ENCODE measurements around the gene RFFL. TPM values are rescaled to one million over a fixed set of nuclear protein-coding genes. Genes with fewer than 3 reads are reported as not detected.

The RFFL gene
- total RNA-seq, 2 donors from 2014 or later = 33.8 to 56.6 TPM

DNA sequence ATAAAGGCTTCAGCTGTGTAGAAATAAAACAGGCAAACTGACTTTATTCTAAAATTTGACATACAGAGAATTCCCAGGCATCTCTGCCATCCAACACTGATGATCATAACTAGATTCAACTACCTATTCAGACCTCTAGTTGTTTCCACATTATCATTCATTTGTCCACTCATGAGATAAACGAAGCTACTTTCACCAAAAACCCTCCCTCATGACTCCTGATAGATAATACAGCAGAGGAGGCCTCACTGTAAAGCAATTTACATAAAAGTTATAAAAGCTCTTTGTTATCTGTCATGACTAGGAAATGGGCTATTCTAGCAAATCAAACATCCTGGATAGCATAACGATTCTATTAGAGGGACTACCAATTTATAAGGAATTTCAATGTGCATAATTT is 19.6 kb upstream of the RFFL start:
- Mint-ChIP-seq H3K27me3 (ENCODE audit: insufficient read depth) (no peaks in the 10 kb centered on the region), H3K36me3 (ENCODE audit: low read depth) (peaks cover 2% of the 10 kb centered on the region), H3K27ac (peak overlapping the region; percentile 6), H3K4me3 (no peak overlapping the region), H3K4me1 (peaks cover 62% of the 10 kb centered on the region), H3K9me3 (no peaks in the 10 kb centered on the region)
- Histone ChIP-seq H3K27ac (ENCODE audit: low read depth, low read length) (no peak overlapping the region), H3K27me3 (ENCODE audit: control insufficient read depth, insufficient read depth, low read length, poor library complexity, severe bottlenecking) (no peaks in the 10 kb centered on the region), H3K4me3 (ENCODE audit: low read length) (no peak overlapping the region), H3K4me1 (ENCODE audit: control insufficient read depth, insufficient read depth, low read length) (peaks cover 8% of the 10 kb centered on the region), H3K9ac (ENCODE audit: extremely low read depth, low read length, poor library complexity, severe bottlenecking) (no peak overlapping the region), H3K9me3 (ENCODE audit: control insufficient read depth, low read length) (no peaks in the 10 kb centered on the region), H3K36me3 (ENCODE audit: control insufficient read depth, insufficient read depth, low read length) (no peaks in the 10 kb centered on the region)
- 75 to 94% methylated on average over 2 of the region's 2 CpGs for WGBS, 2 experiments (ENCODE audit: insufficient coverage in 1 of 2, insufficient read length in 1 of 2)
- TF ChIP-seq, protein P1, sequence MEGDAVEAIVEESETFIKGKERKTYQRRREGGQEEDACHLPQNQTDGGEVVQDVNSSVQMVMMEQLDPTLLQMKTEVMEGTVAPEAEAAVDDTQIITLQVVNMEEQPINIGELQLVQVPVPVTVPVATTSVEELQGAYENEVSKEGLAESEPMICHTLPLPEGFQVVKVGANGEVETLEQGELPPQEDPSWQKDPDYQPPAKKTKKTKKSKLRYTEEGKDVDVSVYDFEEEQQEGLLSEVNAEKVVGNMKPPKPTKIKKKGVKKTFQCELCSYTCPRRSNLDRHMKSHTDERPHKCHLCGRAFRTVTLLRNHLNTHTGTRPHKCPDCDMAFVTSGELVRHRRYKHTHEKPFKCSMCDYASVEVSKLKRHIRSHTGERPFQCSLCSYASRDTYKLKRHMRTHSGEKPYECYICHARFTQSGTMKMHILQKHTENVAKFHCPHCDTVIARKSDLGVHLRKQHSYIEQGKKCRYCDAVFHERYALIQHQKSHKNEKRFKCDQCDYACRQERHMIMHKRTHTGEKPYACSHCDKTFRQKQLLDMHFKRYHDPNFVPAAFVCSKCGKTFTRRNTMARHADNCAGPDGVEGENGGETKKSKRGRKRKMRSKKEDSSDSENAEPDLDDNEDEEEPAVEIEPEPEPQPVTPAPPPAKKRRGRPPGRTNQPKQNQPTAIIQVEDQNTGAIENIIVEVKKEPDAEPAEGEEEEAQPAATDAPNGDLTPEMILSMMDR (conservative IDR thresholded peaks at IDR 0.05) = no peak
- DNase-seq = no peak

DNA sequence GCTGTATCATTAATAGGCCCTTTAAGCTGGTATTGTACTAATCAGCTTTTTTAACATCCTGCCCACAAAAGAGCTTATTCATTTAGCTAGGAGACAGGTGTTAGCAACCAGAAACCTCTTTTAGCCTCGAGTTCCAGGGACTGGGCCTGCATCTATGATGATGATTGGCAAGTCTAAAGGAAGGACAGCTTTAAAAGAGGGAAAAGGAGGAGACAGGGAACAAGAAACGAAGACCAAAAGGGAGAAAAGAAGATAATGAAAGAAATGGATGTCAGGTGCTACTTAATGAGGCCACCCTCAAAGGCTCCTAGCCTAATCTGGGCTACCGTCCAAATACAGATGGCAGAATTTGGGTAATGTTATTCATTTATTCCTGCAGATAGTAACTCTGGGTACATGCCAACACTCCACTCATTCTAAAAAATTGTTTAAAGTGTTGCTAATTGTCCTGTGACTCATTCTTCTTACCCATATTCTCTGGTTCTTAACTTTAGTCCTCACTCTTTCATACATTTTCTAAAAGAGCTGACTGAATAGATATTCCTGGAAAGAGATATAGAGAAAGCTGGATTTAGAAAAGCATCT is 18.7 kb upstream of the RFFL start:
- Histone ChIP-seq H3K36me3 (ENCODE audit: control insufficient read depth, insufficient read depth, low read length) (no peaks in the 10 kb centered on the region), H3K27me3 (ENCODE audit: control insufficient read depth, insufficient read depth, low read length, poor library complexity, severe bottlenecking) (no peaks in the 10 kb centered on the region), H3K27ac (ENCODE audit: low read depth, low read length) (no peak overlapping the region), H3K4me3 (ENCODE audit: low read length) (no peak overlapping the region), H3K9me3 (ENCODE audit: control insufficient read depth, low read length) (no peaks in the 10 kb centered on the region), H3K4me1 (ENCODE audit: control insufficient read depth, insufficient read depth, low read length) (peaks cover 11% of the 10 kb centered on the region), H3K9ac (ENCODE audit: extremely low read depth, low read length, poor library complexity, severe bottlenecking) (no peak overlapping the region)
- Mint-ChIP-seq H3K9me3 (no peaks in the 10 kb centered on the region), H3K4me3 (no peak overlapping the region), H3K27ac (no peak overlapping the region), H3K4me1 (peaks cover 61% of the 10 kb centered on the region), H3K36me3 (ENCODE audit: low read depth) (peaks cover 2% of the 10 kb centered on the region), H3K27me3 (ENCODE audit: insufficient read depth) (no peaks in the 10 kb centered on the region)
- TF ChIP-seq, protein P1 (conservative IDR thresholded peaks at IDR 0.05) = no peak
- DNase-seq = no peak
- 74 to 78% methylated on average over 2 to 3 of the region's 3 CpGs for WGBS, 2 experiments (ENCODE audit: insufficient coverage in 1 of 2, insufficient read length in 1 of 2)

DNA sequence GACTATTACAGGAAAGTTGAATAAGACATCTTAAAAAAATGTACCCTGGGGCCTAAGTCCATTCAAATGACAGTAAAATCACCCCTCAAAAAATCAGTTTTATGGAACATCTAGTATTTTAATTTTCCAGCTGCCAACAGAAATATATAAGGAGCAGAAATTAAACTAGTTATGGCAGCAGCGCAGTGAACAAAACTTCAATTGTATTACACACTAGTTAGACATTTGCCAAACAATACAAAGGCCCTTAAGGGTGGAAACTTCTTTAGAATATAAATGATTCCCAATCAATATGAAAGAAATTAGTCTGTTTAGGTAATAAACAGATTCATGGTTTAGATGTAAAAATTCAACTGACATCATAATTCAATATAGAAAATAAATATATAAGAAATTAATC is 18.1 kb upstream of the RFFL start:
- H3K9me3 ChIP-seq (ENCODE audit: control insufficient read depth, low read length) = no peaks in the 10 kb centered on the region
- Mint-ChIP-seq H3K27me3 (ENCODE audit: insufficient read depth) (no peaks in the 10 kb centered on the region), H3K27ac (no peak overlapping the region), H3K36me3 (ENCODE audit: low read depth) (peaks cover 2% of the 10 kb centered on the region), H3K4me1 (peaks cover 57% of the 10 kb centered on the region), H3K4me3 (no peak overlapping the region), H3K9me3 (no peaks in the 10 kb centered on the region)
- TF ChIP-seq, protein P1 (conservative IDR thresholded peaks at IDR 0.05) = no peak
- WGBS, 2 experiments (ENCODE audit: insufficient coverage in 1 of 2, insufficient read length in 1 of 2) = 90% methylated on average over 1 of the region's 1 CpG; no CpG with 5 or more reads in 1 of the 2 experiments
- no peak overlapping the region for H3K27ac ChIP-seq (ENCODE audit: low read depth, low read length)
- H3K9ac ChIP-seq (ENCODE audit: extremely low read depth, low read length, poor library complexity, severe bottlenecking) = no peak overlapping the region
- DNase-seq = no peak
- no peak overlapping the region for H3K4me3 ChIP-seq (ENCODE audit: low read length)
- no peaks in the 10 kb centered on the region for H3K36me3 ChIP-seq (ENCODE audit: control insufficient read depth, insufficient read depth, low read length)
- no peaks in the 10 kb centered on the region for H3K27me3 ChIP-seq (ENCODE audit: control insufficient read depth, insufficient read depth, low read length, poor library complexity, severe bottlenecking)
- peaks cover 13% of the 10 kb centered on the region for H3K4me1 ChIP-seq (ENCODE audit: control insufficient read depth, insufficient read depth, low read length)
